ENCODE data around the gene POLRMT. TPM values are rescaled to one million over a fixed set of nuclear protein-coding genes. Genes with fewer than 3 reads are reported as not detected.

Gene POLRMT
- total and polyA plus RNA-seq, 9 donors, result 13.5 to 52.3 (median 40.6) TPM

DNA sequence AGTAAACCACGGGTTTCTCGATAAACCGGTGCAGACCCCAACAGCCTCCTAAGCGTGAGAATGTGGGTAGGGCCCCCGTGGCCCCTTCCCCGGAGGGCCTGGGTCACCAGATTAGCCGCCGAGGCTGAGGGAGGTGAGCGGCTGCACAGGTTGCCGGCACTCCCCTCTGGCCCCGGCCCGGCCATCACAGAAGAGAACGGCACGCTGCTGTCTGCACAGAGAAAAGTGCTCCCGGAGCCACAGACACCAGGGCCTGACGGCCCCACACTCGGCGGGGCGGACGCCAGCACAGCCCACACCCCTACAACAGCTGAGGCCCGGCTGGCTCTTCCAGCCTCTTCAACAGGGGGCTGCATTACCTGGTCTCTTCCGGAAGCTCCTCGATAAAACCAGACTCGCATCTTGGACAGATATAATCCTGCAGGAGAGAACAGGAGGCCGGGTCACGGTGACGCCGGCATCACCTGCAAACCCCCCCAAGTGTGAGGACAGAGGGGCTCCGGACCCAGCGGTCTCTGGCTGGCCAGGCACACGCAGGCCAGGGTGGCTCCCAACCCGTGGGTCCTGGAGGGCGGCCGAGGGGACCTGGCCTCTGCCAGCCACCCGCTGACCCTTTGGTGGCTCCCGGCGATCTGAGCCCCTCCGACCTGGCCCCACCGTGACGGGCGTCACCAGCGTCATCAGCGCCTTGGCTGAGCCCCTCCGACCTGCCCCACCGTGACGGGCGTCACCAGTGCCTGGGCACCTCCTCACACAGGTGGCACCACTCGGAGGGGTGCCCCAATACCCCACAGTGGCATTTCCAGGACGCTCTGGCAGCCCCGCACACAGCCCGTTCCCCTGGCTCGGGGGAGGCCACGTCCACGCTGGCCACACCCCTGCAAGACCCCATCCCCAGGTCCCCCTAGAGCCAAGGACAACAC, 19.4 kb upstream of the POLRMT start:
- intact Hi-C loops (cut with DNase I), result no loop called here
- WGBS, 3 donors, result 87 to 90% (median 88%) methylated on average over 48 to 54 of the region's 54 CpGs
- Histone ChIP-seq H3K4me3 (no peak overlapping the region), H3K27ac (no peak overlapping the region), H3K27me3 (no peaks in the 10 kb centered on the region), H3K36me3 (no peaks in the 10 kb centered on the region), H3K9me3 (no peaks in the 10 kb centered on the region), H3K4me1 (ENCODE audit: insufficient read depth) (peaks cover 5% of the 10 kb centered on the region)
- DNase-seq, result no peak
- TF ChIP-seq POLR2A (IDR thresholded peaks at IDR 0.05) (no peak), EP300 (IDR thresholded peaks at IDR 0.05) (no peak)
- TF ChIP-seq, protein P1, sequence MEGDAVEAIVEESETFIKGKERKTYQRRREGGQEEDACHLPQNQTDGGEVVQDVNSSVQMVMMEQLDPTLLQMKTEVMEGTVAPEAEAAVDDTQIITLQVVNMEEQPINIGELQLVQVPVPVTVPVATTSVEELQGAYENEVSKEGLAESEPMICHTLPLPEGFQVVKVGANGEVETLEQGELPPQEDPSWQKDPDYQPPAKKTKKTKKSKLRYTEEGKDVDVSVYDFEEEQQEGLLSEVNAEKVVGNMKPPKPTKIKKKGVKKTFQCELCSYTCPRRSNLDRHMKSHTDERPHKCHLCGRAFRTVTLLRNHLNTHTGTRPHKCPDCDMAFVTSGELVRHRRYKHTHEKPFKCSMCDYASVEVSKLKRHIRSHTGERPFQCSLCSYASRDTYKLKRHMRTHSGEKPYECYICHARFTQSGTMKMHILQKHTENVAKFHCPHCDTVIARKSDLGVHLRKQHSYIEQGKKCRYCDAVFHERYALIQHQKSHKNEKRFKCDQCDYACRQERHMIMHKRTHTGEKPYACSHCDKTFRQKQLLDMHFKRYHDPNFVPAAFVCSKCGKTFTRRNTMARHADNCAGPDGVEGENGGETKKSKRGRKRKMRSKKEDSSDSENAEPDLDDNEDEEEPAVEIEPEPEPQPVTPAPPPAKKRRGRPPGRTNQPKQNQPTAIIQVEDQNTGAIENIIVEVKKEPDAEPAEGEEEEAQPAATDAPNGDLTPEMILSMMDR (IDR thresholded peaks at IDR 0.05), result no peak

DNA sequence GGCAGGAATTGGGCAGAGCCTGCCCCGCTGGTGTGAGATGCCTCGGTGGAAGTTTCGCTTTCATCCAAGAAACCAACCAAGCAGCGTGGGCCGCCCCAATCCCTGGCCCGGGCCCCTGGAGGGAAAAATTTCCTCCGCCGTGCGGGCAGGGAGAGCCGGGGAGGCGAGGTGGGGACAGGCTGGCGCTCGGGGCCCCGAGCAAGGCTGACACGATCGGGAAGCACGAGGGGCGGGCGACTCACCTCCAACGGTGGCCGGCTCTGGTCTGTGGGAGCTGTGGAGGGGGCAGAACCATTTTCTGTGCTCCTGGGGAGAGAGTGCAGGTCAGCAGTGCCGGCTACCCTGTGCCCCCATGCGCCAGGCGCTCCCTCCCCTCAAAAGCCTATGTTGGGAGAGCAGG, 18.7 kb upstream of the POLRMT start:
- intact Hi-C loops (cut with DNase I), result no loop called here
- Histone ChIP-seq H3K27ac (no peak overlapping the region), H3K27me3 (no peaks in the 10 kb centered on the region), H3K4me1 (ENCODE audit: insufficient read depth) (peaks cover under 1% of the 10 kb centered on the region), H3K9me3 (no peaks in the 10 kb centered on the region), H3K36me3 (no peaks in the 10 kb centered on the region), H3K4me3 (no peak overlapping the region)
- TF ChIP-seq, protein P1 (IDR thresholded peaks at IDR 0.05), result no peak
- TF ChIP-seq EP300 (IDR thresholded peaks at IDR 0.05) (no peak), POLR2A (IDR thresholded peaks at IDR 0.05) (no peak)
- 84 to 87% (median 87%) methylated on average over 24 of the region's 24 CpGs for WGBS, 3 donors
- no peak for DNase-seq

DNA sequence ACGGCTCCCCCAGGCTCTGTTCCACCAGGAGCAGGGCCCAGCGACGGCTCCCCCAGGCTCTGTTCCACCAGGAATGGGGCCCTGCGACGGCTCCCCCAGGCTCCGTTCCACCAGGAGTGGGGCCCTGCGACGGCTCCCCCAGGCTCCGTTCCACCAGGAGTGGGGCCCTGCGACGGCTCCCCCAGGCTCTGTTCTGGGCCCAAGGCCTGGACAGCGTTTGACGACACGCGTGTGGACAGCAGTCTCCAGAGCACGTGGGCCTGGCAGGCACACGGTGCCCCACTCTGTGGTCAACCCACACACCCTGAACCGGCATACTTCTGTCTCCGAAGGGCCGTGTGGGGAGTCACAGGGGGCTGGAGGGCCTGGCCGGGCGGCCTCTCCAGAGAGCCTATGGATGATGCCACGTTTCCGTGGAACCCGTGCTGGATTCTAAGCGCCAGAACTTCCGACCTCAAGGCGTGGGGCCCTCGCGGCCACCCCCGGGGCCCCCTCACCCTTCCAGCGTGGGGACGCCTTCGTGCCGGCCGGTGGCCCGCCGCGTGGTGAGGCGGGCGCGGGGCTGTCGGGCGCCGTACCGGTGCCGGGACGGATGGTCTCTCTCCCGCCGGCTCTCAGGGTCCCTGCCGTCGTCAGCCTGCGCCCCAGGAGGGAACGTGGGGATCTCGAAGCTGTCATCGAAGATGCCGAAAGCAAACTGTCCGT, 17.9 kb upstream of the POLRMT start:
- TF ChIP-seq, protein P1 (IDR thresholded peaks at IDR 0.05), result no peak
- TF ChIP-seq EP300 (IDR thresholded peaks at IDR 0.05), result no peak
- no peak for TF ChIP-seq POLR2A (IDR thresholded peaks at IDR 0.05)
- intact Hi-C loops (cut with DNase I), result no loop called here
- Histone ChIP-seq H3K27me3 (no peaks in the 10 kb centered on the region), H3K4me1 (ENCODE audit: insufficient read depth) (no peaks in the 10 kb centered on the region), H3K9me3 (no peaks in the 10 kb centered on the region), H3K36me3 (no peaks in the 10 kb centered on the region), H3K27ac (no peak overlapping the region), H3K4me3 (no peak overlapping the region)
- DNase-seq, result no peak
- WGBS, 3 donors, result 86 to 89% (median 86%) methylated on average over 58 of the region's 58 CpGs

DNA sequence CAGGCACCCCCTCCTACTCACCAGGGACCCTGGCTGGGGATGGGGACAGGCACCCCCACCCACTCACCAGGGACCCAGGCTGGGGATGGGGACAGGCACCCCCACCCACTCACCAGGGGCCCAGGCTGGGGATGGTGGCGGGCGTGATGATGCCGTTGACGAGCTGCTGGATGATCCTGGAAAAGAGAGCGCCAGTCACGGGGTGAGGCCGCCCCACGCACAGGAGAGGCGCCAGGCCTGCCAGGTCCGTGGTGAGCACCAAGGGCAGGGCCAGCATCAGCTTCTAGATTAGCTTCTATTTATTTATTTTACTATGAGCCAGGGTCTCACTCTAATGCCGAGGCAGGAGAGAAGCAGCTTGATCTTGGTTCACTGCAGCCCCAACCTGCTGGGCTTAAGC, 16.8 kb upstream of the POLRMT start:
- WGBS, 3 donors, result 90 to 91% (median 91%) methylated on average over 11 of the region's 11 CpGs

More for the DNA sequence above, 16.8 kb upstream of the POLRMT start:
- Histone ChIP-seq H3K4me3 (no peak overlapping the region), H3K36me3 (no peaks in the 10 kb centered on the region), H3K4me1 (ENCODE audit: insufficient read depth) (no peaks in the 10 kb centered on the region), H3K27ac (no peak overlapping the region), H3K9me3 (no peaks in the 10 kb centered on the region), H3K27me3 (no peaks in the 10 kb centered on the region)
- TF ChIP-seq, protein P1 (IDR thresholded peaks at IDR 0.05), result no peak
- TF ChIP-seq EP300 (IDR thresholded peaks at IDR 0.05) (no peak), POLR2A (IDR thresholded peaks at IDR 0.05) (no peak)
- no peak for DNase-seq
- intact Hi-C loops (cut with DNase I), result no loop called here
